PFSK-1 (cell line): Measurements from ENCODE around the gene ADAP1.

ENCODE experiments used
- POLR2AphosphoS5 ChIP-seq: IDR thresholded peaks from 2 replicates; pipeline ENCODE4 v1.6.1; 2012; ENCODE audit warnings: low read depth, mild to moderate bottlenecking, control low read depth, low read length, moderate library complexity
- TAF1 ChIP-seq: IDR thresholded peaks from 2 replicates; pipeline ENCODE4 v1.6.1; 2012; ENCODE audit warnings: low read length, control low read depth, borderline replicate concordance; ENCODE audit not compliant: insufficient read depth
- TF ChIP-seq, protein P1 (sequence below), 2 experiments: IDR thresholded peaks; 2 replicates each; pipeline versions ENCODE4 v1.6.1 to v1.8.0; 2011 to 2012; ENCODE audit warnings: low read depth in 2 of 2, low read length in 2 of 2, control low read depth in 1 of 2, inconsistent platforms in 1 of 2, mild to moderate bottlenecking in 1 of 2, moderate library complexity in 1 of 2; ENCODE audit not compliant: insufficient read depth in 1 of 2

DNA sequence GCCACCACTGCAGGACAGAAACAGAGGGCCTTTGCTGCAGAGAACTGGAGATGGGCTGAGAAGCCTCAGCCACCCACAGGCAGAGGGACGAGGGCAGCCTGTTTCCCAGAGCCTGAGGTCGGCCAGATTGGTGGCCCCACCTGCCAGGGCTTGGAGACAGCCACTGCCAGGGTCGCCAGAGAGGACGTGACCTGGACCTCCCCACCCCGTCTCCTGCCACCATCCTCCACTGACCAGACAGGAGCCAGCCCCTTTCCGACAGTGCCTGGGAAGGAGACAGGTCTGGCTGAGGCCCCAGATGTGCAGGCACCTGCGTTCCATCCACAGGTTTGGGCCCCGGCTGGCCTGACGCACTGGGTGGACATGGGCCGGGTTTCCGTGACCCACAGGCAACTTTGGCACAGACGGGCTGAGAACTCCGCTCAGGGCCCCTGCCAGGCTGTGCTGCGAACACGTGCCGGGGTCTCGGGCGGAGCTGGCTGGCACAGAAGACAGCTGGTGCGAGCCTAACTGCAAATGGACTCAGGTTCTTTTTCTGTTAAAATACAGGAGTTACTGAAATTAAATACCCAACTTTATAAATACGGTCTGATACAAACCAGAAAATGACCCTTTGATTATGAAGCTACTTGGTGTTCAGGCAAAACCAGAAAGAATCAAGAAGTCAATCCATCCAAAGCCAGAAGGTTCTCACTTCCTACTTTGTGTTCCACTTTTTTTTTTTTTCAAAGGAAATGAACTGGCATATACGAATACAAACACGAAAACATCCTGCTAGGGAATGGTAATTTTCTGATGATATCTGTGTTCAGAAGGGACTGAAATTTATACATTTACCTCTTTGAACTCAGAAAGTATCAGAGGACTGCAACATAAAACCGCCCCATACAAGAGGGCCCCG is 14.0 kb upstream of the ADAP1 start:
- TF ChIP-seq, protein P1, sequence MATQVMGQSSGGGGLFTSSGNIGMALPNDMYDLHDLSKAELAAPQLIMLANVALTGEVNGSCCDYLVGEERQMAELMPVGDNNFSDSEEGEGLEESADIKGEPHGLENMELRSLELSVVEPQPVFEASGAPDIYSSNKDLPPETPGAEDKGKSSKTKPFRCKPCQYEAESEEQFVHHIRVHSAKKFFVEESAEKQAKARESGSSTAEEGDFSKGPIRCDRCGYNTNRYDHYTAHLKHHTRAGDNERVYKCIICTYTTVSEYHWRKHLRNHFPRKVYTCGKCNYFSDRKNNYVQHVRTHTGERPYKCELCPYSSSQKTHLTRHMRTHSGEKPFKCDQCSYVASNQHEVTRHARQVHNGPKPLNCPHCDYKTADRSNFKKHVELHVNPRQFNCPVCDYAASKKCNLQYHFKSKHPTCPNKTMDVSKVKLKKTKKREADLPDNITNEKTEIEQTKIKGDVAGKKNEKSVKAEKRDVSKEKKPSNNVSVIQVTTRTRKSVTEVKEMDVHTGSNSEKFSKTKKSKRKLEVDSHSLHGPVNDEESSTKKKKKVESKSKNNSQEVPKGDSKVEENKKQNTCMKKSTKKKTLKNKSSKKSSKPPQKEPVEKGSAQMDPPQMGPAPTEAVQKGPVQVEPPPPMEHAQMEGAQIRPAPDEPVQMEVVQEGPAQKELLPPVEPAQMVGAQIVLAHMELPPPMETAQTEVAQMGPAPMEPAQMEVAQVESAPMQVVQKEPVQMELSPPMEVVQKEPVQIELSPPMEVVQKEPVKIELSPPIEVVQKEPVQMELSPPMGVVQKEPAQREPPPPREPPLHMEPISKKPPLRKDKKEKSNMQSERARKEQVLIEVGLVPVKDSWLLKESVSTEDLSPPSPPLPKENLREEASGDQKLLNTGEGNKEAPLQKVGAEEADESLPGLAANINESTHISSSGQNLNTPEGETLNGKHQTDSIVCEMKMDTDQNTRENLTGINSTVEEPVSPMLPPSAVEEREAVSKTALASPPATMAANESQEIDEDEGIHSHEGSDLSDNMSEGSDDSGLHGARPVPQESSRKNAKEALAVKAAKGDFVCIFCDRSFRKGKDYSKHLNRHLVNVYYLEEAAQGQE (IDR thresholded peaks at IDR 0.05; ENCODE audit: insufficient read depth in 1 of 2, low read depth in 2 of 2, low read length in 2 of 2), result no peak
- TF ChIP-seq TAF1 (no peak), POLR2AphosphoS5 (no peak)
